HG03354 (cell line): ENCODE results near the gene EGR2.
"Not testable (repeated sequence)": the region's sequence is repeated elsewhere in the genome, so short reads cannot be mapped to it uniquely, and the experiment has no call there.

Source experiments
- ATAC-seq: cut with Tn5 transposase; IDR thresholded peaks from one replicate; pipeline ENCODE4 v1.9.1; 2021; ENCODE audit warnings: mild to moderate bottlenecking; ENCODE audit not compliant: unreplicated experiment, poor library complexity, severe bottlenecking

EGR2 gene

DNA sequence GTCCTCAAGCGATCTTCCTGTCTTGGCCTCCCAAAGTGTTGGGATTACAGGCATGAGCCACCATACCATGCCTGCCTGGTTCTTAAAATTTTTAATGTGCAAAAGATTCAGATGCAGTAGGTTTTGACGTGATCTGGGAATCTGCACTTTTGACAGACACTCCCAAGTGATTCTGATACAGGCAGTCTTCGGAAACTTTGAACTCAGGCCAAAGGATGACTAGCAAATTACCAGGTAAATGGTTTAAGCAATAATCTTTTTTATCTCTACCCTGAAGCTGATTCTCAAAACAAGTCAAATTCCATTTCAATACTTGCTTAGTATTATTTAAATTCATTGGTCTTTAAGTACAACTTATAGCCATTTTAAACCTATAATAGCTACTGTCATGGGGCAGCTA is 14.3 kb downstream of the EGR2 start:
- ATAC-seq: no peak

DNA sequence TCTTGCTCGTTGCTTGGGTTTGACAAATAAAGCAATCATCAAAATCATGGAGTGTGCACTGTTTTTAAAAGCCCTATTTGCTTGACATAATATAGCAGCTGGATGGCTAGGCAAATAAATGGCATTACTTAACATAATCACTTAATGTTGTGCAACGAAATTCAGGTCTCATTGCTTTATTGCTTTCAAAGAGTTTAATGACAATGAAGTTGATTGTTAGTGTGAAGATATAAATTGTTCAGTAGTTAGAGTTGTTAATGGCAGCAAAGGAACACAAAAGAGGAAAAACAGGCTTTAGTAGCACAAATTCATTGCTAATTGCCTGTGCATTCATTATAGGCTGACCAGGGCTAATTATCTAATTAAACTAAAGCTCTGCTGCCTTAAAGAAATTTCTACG is 19.3 kb downstream of the EGR2 start:
- ATAC-seq: no peak

- ATAC-seq: no peak
Measured at GRCh38 chr10:62795762-62796161, 20.4 kb downstream of the EGR2 start.

DNA sequence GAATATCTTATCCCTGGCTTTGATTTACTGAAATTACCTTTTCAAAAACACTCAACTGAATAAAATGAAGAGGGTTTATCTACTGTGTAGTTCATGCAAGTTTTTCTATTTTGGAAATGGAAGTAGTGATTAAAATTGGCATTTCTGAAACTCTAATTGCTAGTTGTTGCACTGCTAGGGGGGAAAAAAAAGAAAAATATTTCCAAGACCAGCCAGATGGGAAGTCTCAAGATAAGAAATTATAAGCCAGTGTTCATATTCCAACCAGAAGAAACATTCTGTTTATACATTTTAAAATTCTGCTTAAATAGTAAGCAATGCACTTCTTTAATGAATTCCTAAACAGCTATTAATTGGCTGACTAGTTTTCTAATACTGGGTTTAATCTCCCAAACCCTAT is 21.1 kb downstream of the EGR2 start:
- no peak for ATAC-seq

DNA sequence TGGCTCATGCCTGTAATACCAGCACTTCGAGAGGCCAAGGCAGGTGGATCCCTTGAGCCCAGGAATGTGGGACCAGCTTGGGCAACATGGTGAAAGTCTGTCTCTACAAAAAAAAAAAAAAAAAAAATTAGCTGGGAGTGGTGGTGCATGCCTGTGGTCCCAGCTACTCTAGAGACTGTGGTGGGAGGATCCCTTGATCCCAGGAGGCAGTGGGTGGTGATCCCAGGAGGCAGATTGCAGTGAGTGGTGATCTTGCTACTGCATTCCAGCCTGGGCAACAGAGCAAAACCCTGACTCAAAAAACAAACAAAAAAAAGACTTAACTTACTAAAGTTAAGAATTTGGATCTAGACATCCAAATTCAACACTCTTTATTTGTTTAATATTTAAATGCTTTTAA is 21.9 kb downstream of the EGR2 start:
- ATAC-seq: no peak

DNA sequence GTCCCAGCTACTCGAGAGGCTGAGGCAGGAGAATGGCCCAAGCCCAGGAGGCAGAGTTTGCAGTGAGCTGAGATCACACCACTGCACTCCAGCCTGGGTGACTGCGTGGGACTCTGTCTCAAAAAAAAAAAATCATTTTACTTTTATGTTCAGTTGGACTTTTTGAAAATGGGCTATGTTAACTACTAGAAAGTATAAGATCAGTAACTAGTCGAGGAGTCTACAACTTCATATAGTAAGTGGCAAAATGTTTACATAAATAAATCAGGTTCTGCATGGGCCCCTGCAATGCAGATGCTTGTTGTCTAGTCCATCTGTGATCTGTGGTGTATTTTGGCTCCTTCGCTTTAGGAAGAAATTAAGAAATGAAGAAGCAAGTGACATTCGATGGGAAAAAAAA is 23.9 kb downstream of the EGR2 start:
- no peak for ATAC-seq

DNA sequence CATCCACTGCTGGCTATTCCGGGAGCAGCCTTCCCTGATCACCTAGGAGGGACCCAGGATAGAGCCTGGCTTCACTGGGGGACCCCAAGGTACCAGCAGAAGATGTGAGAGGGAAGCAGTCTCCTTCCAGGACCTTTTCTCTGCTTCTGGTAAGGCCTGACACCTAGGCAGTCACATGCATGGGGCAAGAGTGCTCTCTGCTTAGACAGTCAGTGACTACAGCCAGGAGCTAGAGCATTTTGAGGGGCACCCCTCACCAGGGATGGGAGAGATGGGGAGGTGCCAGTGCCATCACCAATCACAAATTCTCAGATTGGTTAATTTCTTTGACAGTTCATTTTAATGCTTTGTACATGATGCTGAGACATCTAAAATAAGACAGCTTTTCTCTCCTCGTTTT is 25.6 kb downstream of the EGR2 start:
- ATAC-seq: no peak

- no peak for ATAC-seq
Measured at GRCh38 chr10:62790019-62790555, 26.1 kb downstream of the EGR2 start.

- ATAC-seq: no peak
Measured at GRCh38 chr10:62788861-62789467, 27.2 kb downstream of the EGR2 start.

GRCh38 chr10:62788285-62788684 is 27.9 kb downstream of the EGR2 start:
- ATAC-seq: not testable (repeated sequence)

DNA sequence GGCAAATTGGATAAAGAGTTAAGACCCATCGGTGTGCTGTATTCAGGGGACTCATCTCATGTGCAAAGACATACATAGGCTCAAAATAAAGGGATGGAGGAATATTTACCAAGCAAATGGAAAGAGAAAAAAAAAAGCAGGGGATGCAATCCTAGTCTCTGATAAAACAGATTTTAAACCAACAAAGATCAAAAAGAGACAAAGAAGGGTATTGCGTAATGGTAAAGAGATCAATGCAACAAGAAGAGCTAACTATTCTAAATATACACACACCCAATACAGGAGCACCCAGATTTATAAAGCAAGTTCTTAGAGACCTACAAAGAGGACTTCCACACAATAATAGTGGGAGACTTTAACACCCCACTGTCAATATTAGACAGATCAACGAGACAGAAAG is 31.6 kb downstream of the EGR2 start:
- not testable (repeated sequence) for ATAC-seq

DNA sequence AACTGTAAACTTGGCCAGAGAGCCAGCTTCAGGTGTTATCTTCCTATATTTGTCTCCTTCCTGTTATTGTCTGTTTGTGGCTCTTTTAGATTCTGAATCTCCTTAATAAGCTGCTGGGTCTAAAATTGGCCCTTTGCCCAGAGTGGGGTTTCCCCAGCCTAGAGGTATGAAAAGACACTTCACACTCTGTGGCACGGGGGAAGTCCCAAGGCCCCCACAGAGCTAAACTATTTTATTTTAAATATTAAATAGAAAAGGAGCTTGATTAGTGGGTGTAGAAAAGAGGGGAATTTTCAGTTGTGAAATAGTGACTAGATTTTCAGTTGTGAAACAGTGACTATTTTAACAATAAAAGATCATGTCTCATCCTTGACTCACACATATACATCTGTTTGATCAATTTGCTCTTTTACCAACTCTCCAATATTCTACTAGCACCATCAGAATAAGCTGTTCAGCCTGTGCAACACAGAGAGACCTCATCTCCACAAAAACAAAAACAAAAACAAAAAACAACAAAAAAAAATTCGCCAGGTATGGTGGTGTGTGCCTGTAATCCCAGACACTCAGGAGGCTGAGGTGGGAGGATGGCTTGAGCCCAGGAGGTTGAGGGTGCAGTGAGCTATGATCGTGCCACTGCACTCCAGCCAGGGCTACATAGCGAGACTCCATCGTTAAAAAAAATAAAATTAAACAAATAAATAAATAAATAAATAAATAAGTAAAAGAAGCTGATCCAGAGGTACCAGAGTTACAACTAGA is 36.5 kb downstream of the EGR2 start:
- ATAC-seq: peak; percentile 95

DNA sequence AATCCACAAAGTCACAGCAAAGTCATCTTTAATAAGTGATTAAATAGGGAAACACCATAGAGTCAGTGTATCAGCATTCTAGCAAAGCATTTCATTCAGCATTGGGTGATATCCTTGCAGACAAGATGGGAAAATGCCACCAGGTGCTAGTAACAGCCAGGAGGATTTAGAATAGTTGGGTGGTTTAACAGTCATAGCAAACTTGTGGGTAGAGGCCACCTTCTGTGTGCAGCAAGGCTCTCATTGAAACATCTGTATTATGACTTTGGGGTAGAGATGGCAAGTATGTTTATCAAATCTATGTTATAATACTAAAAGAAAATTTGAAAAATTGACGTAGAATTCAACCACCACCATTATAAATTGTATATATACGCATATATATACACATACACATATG is 38.0 kb downstream of the EGR2 start:
- peak; percentile 46 for ATAC-seq

DNA sequence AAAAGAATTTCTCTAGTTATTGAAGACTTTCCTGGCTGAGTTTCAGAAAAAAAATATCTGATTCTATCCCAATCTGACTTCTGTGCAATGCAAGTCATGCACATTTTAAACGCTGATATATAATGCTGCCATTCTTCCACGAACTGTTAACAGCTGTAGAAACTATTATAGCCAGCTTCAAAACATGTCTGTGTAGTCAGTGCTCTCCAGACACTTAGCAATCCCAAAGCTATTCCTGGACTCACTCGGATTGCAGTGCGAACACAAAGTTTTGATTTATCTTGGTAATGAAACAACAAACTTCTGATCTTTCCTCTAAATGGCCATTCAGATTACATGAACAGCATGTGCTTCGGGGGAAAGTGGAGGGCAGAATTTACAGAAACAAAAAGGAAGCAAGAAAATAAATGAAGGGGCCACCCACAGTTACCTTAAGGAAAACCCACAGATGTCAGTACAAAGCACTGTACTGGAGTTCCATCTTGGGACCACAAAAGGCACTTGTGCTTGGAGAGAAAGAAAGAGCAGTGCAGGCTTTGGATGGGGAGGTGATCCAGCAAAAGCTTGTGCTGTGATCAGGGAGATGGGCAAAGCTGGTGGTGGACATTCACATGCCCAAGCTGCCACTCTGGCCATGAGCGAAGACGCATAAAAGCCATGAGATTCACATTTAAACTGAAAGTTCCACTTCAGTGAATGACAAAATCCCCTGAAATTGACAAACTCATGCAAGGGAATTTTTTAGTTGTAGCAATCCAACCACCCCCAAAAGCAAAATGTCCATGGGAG is 43.8 kb downstream of the EGR2 start:
- no peak for ATAC-seq

GRCh38 chr10:62769574-62770242 is 46.5 kb downstream of the EGR2 start:
- ATAC-seq: peak; percentile 58

GRCh38 chr10:62766386-62766785 is 49.8 kb downstream of the EGR2 start:
- ATAC-seq: no peak

DNA sequence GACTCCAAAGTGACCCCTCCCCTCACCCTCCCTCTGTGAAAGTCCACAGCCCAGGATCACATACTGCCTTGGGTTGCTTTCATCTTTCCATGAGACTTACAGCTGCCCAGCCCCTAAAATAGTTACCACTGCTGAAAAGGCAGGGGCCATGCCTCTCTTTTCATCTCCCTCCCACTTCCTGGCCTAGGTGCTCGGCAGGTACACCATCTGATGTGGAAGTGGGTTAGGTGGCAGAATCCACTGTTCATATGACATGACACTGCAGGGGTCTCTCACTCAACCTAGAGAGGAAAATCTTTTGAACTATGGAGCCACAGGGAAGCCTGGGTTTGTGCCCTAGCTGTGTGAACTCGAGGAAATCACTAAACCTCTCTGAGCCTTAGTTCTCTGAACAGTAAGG is 50.4 kb downstream of the EGR2 start:
- no peak for ATAC-seq

- no peak for ATAC-seq
Measured at GRCh38 chr10:62764011-62764410, 52.2 kb downstream of the EGR2 start.

DNA sequence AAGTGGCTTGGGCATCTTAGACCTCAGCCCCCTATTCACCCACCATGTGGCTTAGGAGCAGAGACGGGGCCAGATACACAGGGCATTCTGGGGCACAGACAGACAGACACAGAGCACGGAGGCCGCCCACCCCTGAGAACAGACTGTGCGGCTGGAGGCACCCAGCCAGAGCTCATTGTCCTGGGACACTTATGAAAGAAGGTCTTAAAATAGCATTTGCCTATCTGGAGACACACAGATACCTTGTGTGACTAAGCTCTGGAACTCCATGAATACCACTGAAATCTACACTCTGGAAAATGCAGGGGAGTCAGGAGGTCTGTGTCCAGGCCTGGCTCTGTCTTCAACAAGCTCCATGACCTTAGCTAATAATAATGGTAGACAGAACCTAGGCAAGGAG is 53.0 kb downstream of the EGR2 start:
- ATAC-seq: no peak
